Astrocyte of the cerebellum (primary cell): ENCODE data around the gene DUSP5.

Experiments
- DNase-seq: peaks from one replicate; pipeline ENCODE4 v3.0.0-alpha.2; 2011; ENCODE audit warnings: low read depth
- H3K4me3 ChIP-seq: 2 replicates; pipeline ENCODE4 v1.5.1; 2011; ENCODE audit warnings: mild to moderate bottlenecking, low read depth, low read length, moderate library complexity
- CTCF ChIP-seq: IDR thresholded peaks from 2 replicates; pipeline ENCODE4 v1.5.1; 2012; ENCODE audit warnings: low read length, low read depth, moderate library complexity, mild to moderate bottlenecking; ENCODE audit errors: missing control alignments
- in situ Hi-C: cut with HindIII; loops from 2 replicates; pipeline ENCODE4 v1.10.0; 2017; ENCODE audit warnings: low sequenced_read_pairs

DUSP5 gene

GRCh38 chr10:110471566-110472139 is 26.1 kb upstream of the DUSP5 start:
- no peak for DNase-seq
- in situ Hi-C loops, result no loop called here

GRCh38 chr10:110474017-110474416 is 23.7 kb upstream of the DUSP5 start:
- H3K4me3 ChIP-seq, result no peak overlapping the region
- in situ Hi-C loops, result no loop called here
- no peak for TF ChIP-seq CTCF
- no peak for DNase-seq

More at GRCh38 chr10:110471566-110472139, 26.1 kb upstream of the DUSP5 start:
- H3K4me3 ChIP-seq, result no peak overlapping the region
- no peak for TF ChIP-seq CTCF

- in situ Hi-C loops, result no loop called here
- no peak overlapping the region for H3K4me3 ChIP-seq
- no peak for DNase-seq
- no peak for TF ChIP-seq CTCF
Observed at GRCh38 chr10:110474826-110475225, 22.9 kb upstream of the DUSP5 start.

GRCh38 chr10:110475722-110476515 is 21.8 kb upstream of the DUSP5 start:
- no peak overlapping the region for H3K4me3 ChIP-seq
- TF ChIP-seq CTCF, result no peak
- in situ Hi-C loops, result no loop called here
- no peak for DNase-seq

- no peak for TF ChIP-seq CTCF
- no peak for DNase-seq
- no peak overlapping the region for H3K4me3 ChIP-seq
- in situ Hi-C loops, result no loop called here
Observed at GRCh38 chr10:110479710-110480109, 18.0 kb upstream of the DUSP5 start.

- in situ Hi-C loops, result no loop called here
- H3K4me3 ChIP-seq, result no peak overlapping the region
- TF ChIP-seq CTCF, result no peak
- DNase-seq, result no peak
Observed at GRCh38 chr10:110480387-110480786, 17.3 kb upstream of the DUSP5 start.
